Activated naive CD4-positive, alpha-beta T cell treated with anti-CD3 and anti-CD28 coated beads for 36 hours (primary cell): Measurements from ENCODE around the gene DCHS2. TPM values are rescaled to one million over a fixed set of nuclear protein-coding genes. Genes with fewer than 3 reads are reported as not detected.

Experiments
- CTCF ChIA-PET: fragments of 350-600 bp; sonication (Branson Sonifier 250); formaldehyde crosslinking; loops from one replicate; lab custom pipeline; 2021; ENCODE audit warnings: antibody characterized with exemption; lab: Charles Lee
- DNase-seq: peaks from one replicate; pipeline ENCODE4 v3.0.0-alpha.2; 2020
- H3K27ac Mint-ChIP-seq: one replicate; pipeline ENCODE4 v1.8.0; 2021; ENCODE audit warnings: mild to moderate bottlenecking, mixed read lengths
- H3K27me3 Mint-ChIP-seq: one replicate; pipeline ENCODE4 v1.8.0; 2021; ENCODE audit warnings: low read depth, mixed read lengths
- H3K36me3 Mint-ChIP-seq: one replicate; pipeline ENCODE4 v1.8.0; 2021; ENCODE audit warnings: low read depth, mixed read lengths
- H3K4me1 Mint-ChIP-seq: one replicate; pipeline ENCODE4 v1.8.0; 2021; ENCODE audit warnings: low read depth, mixed read lengths
- H3K4me3 Mint-ChIP-seq: one replicate; pipeline ENCODE4 v1.8.0; 2021; ENCODE audit warnings: mild to moderate bottlenecking, moderate library complexity, mixed read lengths
- H3K9me3 Mint-ChIP-seq: one replicate; pipeline ENCODE4 v1.8.0; 2021; ENCODE audit warnings: mixed read lengths
- intact Hi-C: fragments of 100-400 bp; cut with micrococcal nuclease; formaldehyde crosslinking; loops from one replicate; pipeline ENCODE4 v1.15.1; 2023
- total RNA-seq, 2 experiments: library from RNA; stranded (reverse); gene quantifications; one replicate each; pipeline ENCODE4 v1.2.3, GENCODE V29; 2021

The DCHS2 gene
- total RNA-seq, 2 experiments from 2014 or later = not detected

DNA sequence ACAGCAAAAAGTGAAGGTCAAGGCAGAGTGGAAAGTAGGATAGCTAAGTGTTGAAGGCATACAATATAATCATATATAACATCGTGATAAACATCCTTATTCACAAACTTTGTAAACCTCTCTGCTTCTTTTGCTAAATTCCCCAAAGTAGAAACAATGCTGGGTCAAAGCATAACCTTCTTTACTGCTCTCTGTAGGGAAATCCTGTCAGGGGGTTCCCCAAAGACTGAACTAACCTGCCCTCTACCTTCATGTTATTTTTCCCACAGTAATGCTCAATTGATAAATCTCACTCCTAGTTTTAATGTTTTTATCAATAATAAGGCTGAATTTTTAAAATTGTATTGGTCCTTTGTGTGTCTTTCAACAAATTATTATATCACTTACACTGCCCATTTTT, 55.7 kb downstream of the DCHS2 start:
- CTCF ChIA-PET = no interaction called here
- no peaks in the 10 kb centered on the region for H3K36me3 Mint-ChIP-seq
- intact Hi-C loops = no loop called here
- no peaks in the 10 kb centered on the region for H3K4me1 Mint-ChIP-seq
- H3K27me3 Mint-ChIP-seq = peaks cover 18% of the 10 kb centered on the region
- no peak overlapping the region for H3K27ac Mint-ChIP-seq
- no peak for DNase-seq
- H3K9me3 Mint-ChIP-seq = no peaks in the 10 kb centered on the region
- H3K4me3 Mint-ChIP-seq = no peak overlapping the region

DNA sequence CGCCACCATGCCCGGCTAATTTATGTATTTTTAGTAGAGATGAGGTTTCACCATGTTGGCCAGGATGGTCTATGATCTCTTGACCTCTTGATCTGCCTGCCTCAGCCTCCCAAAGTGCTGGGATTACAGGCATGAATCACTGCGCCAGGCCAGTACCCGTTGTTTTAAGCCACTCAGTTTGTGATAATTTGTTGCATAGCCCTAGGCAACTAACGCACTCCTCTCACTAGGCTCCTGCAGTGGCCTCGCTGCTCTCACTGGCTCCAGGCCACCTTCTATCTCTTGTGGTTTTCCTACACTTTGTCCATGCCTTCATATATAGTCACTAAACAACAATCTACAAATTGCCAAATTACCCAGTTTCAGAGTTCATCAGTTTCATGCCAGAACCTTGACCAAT, 58.1 kb downstream of the DCHS2 start:
- intact Hi-C loops = no loop called here

DNA sequence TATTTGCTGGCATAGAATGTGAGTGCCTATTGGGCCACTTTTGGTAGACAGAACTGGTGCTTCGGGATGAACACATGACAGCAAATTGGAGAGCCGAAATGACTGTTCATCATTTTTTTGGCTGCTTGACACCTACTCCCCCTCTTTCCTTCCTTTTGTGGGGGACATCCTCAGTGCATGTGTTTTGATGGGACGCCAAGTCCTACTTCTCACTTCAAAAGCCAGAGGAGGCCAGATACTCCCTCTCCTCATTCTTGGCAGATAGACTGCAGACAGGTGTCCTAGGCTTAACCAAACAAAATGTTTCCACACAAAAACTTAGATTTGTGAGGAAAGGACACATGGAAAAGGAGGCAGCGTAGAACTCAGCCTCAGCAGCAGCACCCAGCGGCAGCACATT, 62.4 kb downstream of the DCHS2 start:
- CTCF ChIA-PET = interaction anchor here (0.7 kb wide), 1 partner anchor 74 kb away, joined by 4 read pairs; no protein-coding TSS in a partner anchor

More for the DNA sequence above, 58.1 kb downstream of the DCHS2 start:
- Mint-ChIP-seq H3K4me1 (no peaks in the 10 kb centered on the region), H3K27ac (no peak overlapping the region), H3K36me3 (no peaks in the 10 kb centered on the region), H3K4me3 (no peak overlapping the region), H3K27me3 (peaks cover 30% of the 10 kb centered on the region), H3K9me3 (no peaks in the 10 kb centered on the region)
- CTCF ChIA-PET = no interaction called here
- DNase-seq = no peak

DNA sequence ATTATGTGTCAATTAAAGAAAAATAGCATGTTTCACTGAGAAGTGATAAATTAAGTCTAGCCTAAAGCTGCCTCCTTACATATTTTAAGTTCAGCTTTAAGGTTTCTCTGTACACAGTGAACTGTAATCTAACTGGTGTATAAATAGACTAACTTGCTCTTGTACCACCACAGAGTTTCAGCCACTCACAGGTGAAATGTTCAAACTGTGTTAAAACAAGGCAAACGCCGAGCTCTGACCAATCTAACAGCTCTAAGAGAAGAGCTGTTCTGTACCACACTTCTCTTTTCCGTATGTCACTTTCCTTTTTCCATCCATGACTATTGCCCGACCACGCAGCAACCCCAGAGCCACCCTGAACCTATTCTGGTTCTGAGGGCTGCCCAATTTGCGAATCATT, 64.5 kb downstream of the DCHS2 start:
- Mint-ChIP-seq H3K36me3 (no peaks in the 10 kb centered on the region), H3K4me3 (no peak overlapping the region), H3K4me1 (no peaks in the 10 kb centered on the region), H3K27me3 (peaks cover 26% of the 10 kb centered on the region), H3K27ac (no peak overlapping the region), H3K9me3 (no peaks in the 10 kb centered on the region)
- intact Hi-C loops = no loop called here
- no peak for DNase-seq
- CTCF ChIA-PET = no interaction called here

More for the DNA sequence above, 62.4 kb downstream of the DCHS2 start:
- H3K9me3 Mint-ChIP-seq = no peaks in the 10 kb centered on the region
- no peak overlapping the region for H3K4me3 Mint-ChIP-seq
- H3K27ac Mint-ChIP-seq = no peak overlapping the region
- peaks cover 29% of the 10 kb centered on the region for H3K27me3 Mint-ChIP-seq
- H3K4me1 Mint-ChIP-seq = no peaks in the 10 kb centered on the region
- H3K36me3 Mint-ChIP-seq = no peaks in the 10 kb centered on the region
- no peak for DNase-seq
- intact Hi-C loops = no loop called here

DNA sequence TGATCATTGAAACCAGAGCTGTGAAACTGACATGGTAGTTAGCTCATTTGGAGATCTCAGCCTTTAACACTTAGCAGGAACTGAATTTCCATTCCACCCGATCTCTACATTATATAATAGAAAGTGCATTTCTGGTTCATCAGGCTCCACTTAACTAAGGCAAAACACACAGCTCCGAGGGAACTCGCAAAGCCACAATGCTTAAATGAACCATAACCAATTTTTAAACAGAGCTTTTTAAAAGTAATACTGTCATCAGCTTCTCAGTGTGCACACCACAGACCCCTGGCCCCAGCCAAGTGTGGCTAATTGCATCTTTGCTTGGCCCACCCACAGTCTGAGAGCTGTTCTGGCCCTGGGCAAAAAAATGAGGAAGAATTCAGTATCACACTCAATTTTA, 66.1 kb downstream of the DCHS2 start:
- H3K4me3 Mint-ChIP-seq = no peak overlapping the region
- H3K27me3 Mint-ChIP-seq = peaks cover 21% of the 10 kb centered on the region
- CTCF ChIA-PET = interaction anchor here (1.0 kb wide), 1 partner anchor 46 kb away, joined by 3 read pairs; no protein-coding TSS in a partner anchor
- H3K9me3 Mint-ChIP-seq = no peaks in the 10 kb centered on the region
- no peak overlapping the region for H3K27ac Mint-ChIP-seq
- intact Hi-C loops = no loop called here
- H3K36me3 Mint-ChIP-seq = no peaks in the 10 kb centered on the region
- no peaks in the 10 kb centered on the region for H3K4me1 Mint-ChIP-seq
- DNase-seq = no peak

DNA sequence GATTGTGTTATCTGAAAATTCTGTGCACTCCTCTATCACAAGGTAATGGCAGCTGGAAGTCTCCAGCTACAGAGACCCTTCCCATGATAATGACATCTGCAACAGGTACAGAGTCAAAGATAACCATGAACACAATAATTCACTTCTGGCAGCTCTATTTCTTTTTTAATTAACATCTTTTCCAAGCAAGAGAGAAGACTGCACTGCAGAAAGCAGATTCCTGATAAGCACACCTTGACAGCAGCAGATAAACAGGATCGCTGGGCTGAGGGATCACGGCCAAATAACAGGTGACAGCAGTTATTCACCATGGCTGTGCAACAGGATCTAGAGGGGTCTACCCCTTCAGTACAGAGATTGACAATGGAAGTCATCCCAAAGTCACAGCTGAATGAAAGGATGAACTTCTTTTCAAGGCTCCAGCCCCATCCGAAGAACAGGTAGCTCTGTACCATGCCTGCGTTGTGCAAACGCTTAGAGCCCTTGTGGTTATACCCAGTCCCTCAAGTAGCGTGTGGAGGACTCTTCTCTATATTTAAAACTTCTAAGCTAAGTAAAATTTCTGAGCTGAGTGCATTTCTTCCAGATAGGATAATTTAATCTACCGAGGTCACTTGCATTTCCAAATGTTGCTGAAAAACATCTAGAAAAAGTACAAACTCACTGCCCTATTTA, 66.7 kb downstream of the DCHS2 start:
- H3K27ac Mint-ChIP-seq = no peak overlapping the region
- H3K27me3 Mint-ChIP-seq = peaks cover 17% of the 10 kb centered on the region
- no peaks in the 10 kb centered on the region for H3K36me3 Mint-ChIP-seq
- intact Hi-C loops = no loop called here
- H3K4me3 Mint-ChIP-seq = no peak overlapping the region
- no peaks in the 10 kb centered on the region for H3K4me1 Mint-ChIP-seq
- no peaks in the 10 kb centered on the region for H3K9me3 Mint-ChIP-seq
- no peak for DNase-seq
- CTCF ChIA-PET = interaction anchor here (1.0 kb wide), 1 partner anchor 46 kb away, joined by 3 read pairs; no protein-coding TSS in a partner anchor

DNA sequence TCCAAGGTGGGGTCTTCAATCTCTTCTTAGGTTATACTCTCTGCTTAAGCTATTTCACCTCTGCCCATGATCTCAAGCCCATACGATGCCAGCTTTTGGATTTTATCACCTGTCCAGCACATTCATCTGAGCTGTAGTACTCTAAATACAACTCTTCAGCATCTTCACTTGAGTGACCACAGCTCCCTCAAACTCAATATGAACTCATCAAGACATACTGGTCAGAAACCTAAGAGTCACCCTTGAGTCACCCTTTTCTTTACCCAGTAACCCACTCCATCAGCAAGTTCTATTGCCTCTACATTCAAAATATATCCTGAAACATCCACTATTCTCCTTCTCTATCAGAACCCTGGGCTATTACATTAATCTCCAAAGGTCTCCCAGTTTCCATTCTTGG, 69.4 kb downstream of the DCHS2 start:
- Mint-ChIP-seq H3K9me3 (no peaks in the 10 kb centered on the region), H3K36me3 (no peaks in the 10 kb centered on the region), H3K27me3 (peaks cover 20% of the 10 kb centered on the region), H3K4me3 (no peak overlapping the region), H3K27ac (no peak overlapping the region), H3K4me1 (no peaks in the 10 kb centered on the region)
- intact Hi-C loops = no loop called here
- no peak for DNase-seq
- CTCF ChIA-PET = no interaction called here

DNA sequence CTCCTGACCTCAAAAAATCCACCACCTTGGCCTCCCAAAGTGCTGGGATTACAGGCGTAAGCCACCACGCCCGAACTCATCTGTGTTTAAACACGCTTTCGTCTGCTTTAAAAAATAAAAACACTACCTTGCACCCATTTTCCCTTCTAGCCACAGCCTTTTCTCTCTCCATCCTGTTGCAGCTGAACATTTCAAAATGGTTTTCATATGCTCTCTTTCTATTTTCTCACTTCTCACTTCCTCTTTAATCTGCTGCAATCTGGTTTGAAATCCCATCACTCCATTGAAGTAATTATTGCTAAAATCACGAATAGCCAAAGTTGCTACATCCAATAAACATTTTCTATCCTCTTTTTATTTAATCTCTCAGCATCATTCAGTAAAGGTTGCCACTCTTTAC, 70.0 kb downstream of the DCHS2 start:
- H3K4me3 Mint-ChIP-seq = no peak overlapping the region

DNA sequence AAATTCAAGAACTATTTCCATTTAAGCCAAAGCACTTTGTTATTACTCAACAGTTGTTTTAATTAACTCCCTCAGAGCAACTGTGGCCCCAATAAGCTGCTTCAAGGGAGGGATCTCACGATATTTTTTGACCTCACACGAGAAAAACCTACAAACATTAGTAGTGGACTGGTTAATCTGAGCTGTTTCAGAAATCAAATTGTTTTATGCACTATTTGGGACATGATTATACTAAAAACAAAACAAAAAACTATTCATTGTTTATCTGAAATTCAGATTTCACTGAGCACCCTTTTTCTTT, 74.3 kb downstream of the DCHS2 start:
- Mint-ChIP-seq H3K4me1 (peaks cover 15% of the 10 kb centered on the region), H3K27ac (no peak overlapping the region), H3K9me3 (no peaks in the 10 kb centered on the region), H3K36me3 (no peaks in the 10 kb centered on the region), H3K4me3 (no peak overlapping the region), H3K27me3 (peaks cover 40% of the 10 kb centered on the region)
- CTCF ChIA-PET = no interaction called here
- DNase-seq = no peak
- intact Hi-C loops = loop anchor here (2.0 kb wide), 1 partner anchor 89 kb away; no protein-coding TSS in a partner anchor

More for the DNA sequence above, 70.0 kb downstream of the DCHS2 start:
- no peak for DNase-seq
- no peak overlapping the region for H3K27ac Mint-ChIP-seq
- peaks cover 24% of the 10 kb centered on the region for H3K27me3 Mint-ChIP-seq
- CTCF ChIA-PET = no interaction called here
- intact Hi-C loops = no loop called here
- H3K36me3 Mint-ChIP-seq = no peaks in the 10 kb centered on the region
- no peaks in the 10 kb centered on the region for H3K9me3 Mint-ChIP-seq
- peaks cover 4% of the 10 kb centered on the region for H3K4me1 Mint-ChIP-seq

DNA sequence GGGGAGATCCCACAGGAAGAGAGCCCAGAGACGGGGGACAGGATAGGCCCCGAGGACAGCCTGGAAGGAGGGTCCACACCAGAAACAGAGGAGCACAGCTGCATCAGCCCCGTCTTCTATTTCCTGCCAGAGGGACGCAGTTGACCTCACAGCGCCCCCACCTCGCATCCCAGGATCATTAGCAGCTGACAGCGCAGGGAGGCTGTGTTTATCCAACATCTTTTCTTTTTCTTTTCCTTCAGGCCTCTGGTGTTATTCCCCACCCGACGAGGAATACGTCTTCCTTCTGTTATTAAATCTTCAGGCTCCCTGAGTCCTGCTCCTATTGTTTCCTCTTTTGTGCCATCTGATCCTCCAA, 75.4 kb downstream of the DCHS2 start:
- Mint-ChIP-seq H3K36me3 (no peaks in the 10 kb centered on the region), H3K27ac (no peak overlapping the region), H3K27me3 (peaks cover 37% of the 10 kb centered on the region), H3K4me3 (peak overlapping the region; percentile 50), H3K4me1 (peaks cover 15% of the 10 kb centered on the region), H3K9me3 (no peaks in the 10 kb centered on the region)
- intact Hi-C loops = loop anchor here (2.0 kb wide), 1 partner anchor 91 kb away; no protein-coding TSS in a partner anchor
- DNase-seq = peak; percentile 25
- CTCF ChIA-PET = no interaction called here

DNA sequence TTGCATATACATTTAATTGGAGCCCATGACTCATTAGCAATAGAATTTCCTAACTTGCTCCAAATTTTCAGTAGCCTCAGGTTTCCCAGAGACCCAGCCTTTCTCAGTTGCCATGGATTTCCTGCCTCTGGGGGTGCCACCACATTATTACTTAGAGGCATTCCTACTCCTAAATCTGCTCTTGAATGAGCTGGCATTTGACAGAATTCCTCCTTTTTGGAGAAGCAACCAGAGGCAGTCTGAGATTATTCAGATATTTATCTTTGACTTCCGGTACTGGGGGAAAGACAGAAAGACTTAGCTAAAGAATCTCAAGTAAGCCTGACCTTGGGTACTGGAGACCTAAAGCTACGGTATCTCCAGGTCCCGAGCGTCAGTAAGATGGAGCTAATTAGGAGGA, 76.3 kb downstream of the DCHS2 start:
- DNase-seq = no peak
- CTCF ChIA-PET = no interaction called here
- peaks cover 43% of the 10 kb centered on the region for H3K27me3 Mint-ChIP-seq
- no peaks in the 10 kb centered on the region for H3K36me3 Mint-ChIP-seq
- H3K27ac Mint-ChIP-seq = no peak overlapping the region
- H3K4me1 Mint-ChIP-seq = peaks cover 15% of the 10 kb centered on the region
- H3K9me3 Mint-ChIP-seq = no peaks in the 10 kb centered on the region
- intact Hi-C loops = no loop called here
- no peak overlapping the region for H3K4me3 Mint-ChIP-seq

DNA sequence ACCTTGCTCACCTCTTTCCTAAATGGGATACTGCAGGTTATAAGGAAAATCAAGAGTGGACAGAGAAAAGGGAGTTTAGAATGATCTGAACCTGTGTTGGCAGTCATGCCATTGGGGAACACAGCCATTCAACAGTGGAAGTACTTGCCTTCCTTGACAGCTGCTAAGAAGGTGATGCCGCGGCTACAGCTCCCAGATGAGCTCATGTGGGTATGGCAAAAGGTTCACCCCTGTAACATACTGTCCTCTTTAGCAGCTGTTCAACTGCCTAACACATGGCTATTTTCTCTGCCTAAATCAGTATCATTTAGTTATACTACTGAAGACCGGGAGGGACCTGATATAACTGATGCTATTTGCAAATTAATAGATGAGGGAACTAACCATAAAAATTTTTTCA, 76.8 kb downstream of the DCHS2 start:
- no peak overlapping the region for H3K4me3 Mint-ChIP-seq
- H3K36me3 Mint-ChIP-seq = no peaks in the 10 kb centered on the region
- intact Hi-C loops = no loop called here
- H3K27me3 Mint-ChIP-seq = peaks cover 43% of the 10 kb centered on the region
- peaks cover 1% of the 10 kb centered on the region for H3K9me3 Mint-ChIP-seq
- peaks cover 15% of the 10 kb centered on the region for H3K4me1 Mint-ChIP-seq
- H3K27ac Mint-ChIP-seq = no peak overlapping the region
- CTCF ChIA-PET = no interaction called here
- DNase-seq = no peak

DNA sequence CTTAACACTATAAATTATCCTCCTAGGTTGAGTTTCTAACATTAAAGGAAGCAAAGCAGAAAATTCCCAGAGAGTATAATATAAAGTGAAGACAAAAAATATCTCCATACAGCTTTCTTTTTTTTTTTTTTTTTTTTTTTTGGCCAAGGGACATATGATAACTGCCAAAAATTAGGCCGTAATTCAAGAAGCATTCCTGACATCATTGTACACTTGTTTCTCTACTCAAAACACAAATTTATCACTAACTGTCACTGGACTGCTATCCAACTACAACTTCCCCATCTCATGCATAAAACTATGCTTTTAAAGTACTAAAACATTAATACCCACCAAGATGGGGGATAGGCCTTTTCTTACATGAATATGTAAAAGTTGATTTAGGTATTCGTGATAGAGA, 77.2 kb downstream of the DCHS2 start:
- H3K27me3 Mint-ChIP-seq = peaks cover 42% of the 10 kb centered on the region
- intact Hi-C loops = no loop called here
- peaks cover 15% of the 10 kb centered on the region for H3K4me1 Mint-ChIP-seq
- no peaks in the 10 kb centered on the region for H3K36me3 Mint-ChIP-seq
- CTCF ChIA-PET = interaction anchor here (0.7 kb wide), 1 partner anchor 145 kb away, joined by 4 read pairs; no protein-coding TSS in a partner anchor
- no peak for DNase-seq
- peaks cover 1% of the 10 kb centered on the region for H3K9me3 Mint-ChIP-seq
- no peak overlapping the region for H3K4me3 Mint-ChIP-seq
- H3K27ac Mint-ChIP-seq = no peak overlapping the region
